ENCODE data around the gene MYL3.

The MYL3 gene

DNA sequence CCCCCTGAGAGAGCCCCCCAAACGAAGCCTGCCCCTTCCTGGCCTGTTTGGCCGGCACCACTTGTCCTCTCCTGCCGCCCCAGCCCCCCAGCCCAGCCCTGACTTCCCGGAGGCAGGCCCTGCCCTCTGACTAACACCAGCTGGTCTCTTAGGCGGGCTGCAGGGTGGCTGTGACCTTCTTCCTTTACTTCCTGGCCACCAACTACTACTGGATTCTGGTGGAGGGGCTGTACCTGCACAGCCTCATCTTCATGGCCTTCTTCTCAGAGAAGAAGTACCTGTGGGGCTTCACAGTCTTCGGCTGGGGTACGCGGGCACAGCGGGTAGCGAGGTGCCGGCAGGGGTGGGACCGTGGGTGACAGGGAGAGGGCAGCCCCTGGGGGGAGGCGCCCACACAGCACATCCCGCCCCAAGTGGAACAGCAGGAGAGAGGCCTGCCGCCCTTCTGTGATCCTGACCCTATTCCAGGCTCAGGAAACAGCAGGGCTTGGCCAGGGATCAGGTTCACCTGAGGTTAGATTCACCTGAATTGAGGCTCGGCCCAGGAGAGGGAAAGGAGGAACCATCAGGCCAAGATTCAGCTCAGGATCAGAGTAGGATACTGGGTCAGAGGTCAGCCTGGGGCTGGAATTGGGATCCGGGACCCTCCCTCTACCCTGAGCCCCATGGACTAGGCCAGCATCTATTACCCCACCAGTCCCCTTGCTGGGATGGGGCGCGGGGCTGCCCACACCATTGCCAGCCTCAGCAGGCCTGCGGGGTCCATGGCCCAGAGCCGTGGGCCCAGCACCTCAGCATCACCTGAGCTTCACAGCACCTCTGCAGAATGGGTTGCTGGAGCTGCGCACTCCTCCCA is 36.1 kb upstream of the MYL3 start:
- no peak for DNase-seq

DNA sequence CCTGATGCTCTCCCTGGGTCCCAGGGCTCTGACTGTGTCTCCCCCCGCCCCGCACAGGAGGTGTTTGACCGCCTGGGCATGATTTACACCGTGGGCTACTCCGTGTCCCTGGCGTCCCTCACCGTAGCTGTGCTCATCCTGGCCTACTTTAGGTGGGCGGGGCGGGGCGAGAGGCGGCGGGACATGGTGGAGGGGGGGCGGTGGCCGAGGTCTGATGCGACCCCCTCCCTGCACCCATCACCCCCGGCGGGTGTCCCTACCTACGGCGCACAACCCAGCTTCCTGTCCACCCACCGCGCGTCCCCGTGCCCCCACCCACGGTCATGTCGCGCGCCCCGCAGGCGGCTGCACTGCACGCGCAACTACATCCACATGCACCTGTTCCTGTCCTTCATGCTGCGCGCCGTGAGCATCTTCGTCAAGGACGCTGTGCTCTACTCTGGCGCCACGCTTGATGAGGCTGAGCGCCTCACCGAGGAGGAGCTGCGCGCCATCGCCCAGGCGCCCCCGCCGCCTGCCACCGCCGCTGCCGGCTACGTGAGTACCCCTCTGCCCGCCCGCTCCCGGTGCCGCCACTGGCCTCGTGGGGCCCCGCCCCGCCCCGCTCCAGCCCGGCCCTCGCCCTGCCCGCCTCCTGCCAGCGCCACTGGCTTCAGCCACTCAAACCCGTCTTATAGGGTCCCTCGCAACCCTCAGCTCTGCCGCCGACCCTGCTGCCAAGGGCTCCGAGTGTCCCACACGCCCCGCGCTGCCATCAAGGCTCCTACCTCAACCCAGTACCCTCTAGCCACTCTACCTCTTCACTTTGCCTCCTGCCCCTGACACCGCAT is 35.3 kb upstream of the MYL3 start:
- no peak for DNase-seq

DNA sequence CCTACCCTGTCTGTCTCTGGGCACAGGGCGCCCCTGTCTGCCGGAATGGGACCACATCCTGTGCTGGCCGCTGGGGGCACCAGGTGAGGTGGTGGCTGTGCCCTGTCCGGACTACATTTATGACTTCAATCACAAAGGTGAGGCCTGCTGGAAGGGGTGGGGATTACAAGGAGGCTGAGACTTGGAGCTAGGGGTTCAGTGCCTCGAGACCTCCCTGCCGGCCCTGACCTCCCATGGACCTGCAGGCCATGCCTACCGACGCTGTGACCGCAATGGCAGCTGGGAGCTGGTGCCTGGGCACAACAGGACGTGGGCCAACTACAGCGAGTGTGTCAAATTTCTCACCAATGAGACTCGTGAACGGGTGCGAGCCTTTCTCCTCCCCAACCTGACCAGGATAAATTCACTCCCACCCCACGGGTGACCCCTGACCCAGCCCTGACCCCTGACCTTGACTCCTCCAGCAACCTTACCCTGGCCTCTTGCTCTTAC is 34.6 kb upstream of the MYL3 start:
- no peak for DNase-seq

DNA sequence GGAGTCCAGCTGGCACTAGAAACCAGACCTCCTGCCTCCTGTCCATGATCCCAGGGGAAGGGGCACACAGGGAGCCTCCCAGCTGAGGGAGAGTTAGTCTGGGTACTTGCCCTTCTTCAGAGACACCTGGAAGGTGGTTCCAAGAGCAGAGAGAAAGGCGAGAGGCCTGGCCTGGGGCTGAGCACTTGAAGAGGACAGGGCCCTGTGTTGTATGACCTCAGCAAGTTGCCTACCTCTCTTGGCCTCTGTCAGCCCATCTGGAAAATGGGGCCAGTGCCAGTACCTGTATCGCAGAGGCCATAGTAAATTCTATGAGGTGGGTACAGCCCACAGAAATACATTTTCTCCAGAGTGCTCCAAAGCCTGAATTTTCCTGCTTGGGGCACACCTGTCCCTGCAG is 33.8 kb upstream of the MYL3 start:
- no peak for DNase-seq

DNA sequence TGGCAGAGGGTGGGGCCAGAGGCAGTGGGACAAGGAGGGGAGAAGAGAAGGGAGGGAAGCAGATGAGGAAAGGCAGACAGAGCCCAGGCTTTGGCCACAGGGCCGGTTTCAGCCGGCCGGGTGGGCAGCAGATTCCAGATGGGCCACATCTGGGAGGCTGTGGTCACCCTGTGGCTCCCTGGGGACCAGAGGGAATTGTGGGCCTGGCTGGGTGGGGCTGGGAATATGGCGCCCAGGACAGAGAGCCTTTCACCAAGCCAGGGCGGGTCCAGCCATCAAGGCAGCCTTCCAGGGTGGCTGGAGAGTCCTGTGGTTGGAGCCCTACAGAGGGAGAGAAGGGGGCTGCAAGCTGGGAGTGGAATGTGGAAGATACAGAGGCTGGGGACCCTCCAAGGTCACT is 33.1 kb upstream of the MYL3 start:
- DNase-seq, result no peak

DNA sequence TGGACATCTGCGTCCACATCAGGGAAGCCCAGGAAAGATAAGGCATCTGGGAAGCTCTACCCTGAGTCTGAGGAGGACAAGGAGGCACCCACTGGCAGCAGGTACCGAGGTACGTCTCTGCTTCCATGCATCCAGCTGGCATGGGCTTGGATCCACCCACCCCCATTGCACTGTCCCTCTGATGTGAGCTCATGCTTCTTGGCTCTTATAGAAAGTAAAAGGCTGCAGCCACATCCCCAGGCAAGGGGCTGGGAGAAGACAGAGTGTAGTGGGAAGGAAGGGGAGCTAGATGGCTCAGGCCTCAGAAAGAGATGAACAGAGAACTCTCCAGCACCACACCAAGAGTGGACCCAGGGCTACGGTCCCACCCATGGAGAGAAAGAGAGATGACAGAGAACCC is 32.5 kb upstream of the MYL3 start:
- no peak for DNase-seq

DNA sequence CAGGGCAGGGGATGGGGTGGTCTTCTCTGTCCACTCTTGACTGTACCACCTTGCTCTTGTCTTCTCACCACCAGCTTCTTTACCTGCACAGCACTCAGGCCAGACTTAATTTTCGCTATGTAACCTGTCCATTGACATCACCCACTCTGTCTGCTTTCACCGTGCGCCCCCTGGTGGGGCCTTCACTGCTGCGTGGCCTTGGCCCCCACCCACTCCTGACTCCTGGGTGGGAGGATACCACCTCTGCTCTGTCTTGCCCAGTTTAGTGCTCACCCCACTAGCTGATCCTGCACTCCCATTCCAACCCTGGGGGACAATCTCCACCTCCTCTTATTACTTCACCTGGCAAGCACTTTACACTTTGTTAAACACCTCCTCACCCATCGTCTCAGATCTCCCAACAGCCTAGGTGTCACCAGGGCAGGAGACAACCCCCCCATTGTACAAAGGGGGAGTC is 32.0 kb upstream of the MYL3 start:
- DNase-seq, result peak; percentile 28

DNA sequence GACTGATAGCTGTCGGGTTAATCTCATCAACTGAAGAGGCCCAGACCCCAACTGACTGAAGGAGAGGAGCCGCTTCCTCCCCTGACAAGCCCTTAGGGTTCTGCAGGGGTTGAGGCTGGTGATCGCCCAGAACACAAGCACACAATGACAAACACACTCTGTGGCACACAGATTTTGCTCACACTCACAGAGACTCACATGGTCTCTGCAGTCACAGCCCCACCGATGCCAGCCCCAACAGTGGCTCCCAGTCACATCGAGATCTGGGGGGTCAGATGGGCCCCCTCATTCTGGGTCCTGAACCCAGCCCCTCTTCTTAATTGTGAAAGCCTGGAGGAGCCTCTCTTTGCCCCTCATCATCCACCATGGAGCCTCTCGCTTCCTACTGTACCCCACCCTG is 31.0 kb upstream of the MYL3 start:
- DNase-seq, result no peak

DNA sequence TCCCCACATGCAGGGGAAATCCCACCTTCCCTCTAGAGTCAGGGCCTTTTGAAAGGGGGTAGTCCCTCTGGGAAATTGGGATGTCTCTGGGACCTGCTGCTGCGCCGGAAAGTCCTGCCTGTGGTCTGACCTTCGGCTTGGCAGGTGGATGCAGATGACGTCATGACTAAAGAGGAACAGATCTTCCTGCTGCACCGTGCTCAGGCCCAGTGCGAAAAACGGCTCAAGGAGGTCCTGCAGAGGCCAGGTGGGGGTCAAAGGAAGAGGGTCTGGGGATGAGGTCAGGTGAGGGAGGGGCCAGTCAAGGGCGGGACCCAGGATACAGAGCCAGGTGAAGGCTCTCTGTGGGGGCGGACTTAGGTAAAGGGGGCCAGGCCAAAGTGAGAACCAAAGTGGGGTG is 30.5 kb upstream of the MYL3 start:
- DNase-seq, result no peak

DNA sequence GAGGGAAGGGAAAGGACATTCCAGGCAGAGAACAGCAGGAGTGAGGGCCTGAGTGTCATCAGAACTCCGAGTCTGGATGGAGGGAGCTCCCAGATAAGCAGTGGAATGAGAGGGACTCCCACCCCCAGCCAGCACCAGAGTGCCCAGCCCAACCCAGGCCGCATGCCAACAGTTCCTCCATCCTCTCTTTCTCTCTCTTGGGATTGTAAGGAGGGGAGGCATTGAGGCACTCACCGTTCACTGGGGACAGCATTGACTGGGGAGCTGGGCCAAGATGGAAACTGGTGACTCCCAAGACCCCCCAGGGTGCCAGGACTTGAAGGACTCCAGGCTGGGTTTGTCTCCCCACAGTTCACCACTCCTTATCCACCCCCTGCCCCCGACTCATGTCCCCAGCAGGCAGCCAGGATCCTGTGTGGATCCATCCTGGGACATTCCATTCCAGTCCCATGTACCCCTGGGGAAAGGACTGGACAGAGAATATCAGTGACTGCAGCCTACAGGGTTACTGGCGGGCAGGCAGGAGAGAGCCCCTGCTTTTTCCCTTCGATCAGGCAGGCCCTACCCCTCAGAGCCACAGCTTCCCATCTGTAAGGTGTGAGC is 30.0 kb upstream of the MYL3 start:
- no peak for DNase-seq

DNA sequence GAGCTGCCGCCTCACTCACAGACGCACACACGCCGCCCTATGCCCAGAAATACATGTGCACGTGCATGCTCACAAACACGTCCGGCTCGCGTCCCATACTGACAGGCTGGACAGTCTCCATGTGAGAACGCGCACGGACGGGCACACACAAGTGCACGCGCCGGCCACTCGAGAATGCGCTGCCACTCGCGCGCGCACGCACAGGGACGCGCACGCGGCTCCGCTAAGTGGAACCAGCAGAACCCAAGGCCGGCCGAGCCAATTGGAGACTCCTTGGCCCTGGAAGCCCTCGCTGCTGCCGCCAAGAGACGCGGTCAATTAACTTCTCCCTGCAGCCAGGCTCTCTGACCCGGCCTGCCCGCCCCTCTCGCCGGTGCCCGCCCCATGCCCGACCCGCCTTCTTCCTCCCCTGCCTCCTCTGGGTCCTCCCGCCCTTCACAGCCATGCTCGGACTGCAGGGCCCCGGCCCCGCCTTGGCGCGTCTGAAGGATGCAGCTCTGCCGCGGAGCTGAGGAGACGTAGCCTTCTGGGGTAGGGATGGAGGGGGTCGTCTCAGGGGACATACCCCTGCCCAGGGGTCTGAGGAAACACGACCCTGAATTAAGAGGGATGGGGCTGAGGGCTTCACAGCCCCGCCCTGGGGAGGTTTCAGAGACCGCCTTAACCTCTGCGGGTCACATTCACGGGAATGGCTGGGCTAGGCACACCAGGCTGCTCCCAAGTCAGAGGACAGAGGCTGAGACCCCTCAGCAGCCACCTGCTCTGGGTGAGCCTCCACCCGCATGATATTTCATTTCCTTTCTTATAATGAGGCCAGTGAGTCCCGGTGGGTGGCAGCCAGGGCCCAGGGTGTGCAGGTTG is 29.3 kb upstream of the MYL3 start:
- peak; percentile 26 for DNase-seq

DNA sequence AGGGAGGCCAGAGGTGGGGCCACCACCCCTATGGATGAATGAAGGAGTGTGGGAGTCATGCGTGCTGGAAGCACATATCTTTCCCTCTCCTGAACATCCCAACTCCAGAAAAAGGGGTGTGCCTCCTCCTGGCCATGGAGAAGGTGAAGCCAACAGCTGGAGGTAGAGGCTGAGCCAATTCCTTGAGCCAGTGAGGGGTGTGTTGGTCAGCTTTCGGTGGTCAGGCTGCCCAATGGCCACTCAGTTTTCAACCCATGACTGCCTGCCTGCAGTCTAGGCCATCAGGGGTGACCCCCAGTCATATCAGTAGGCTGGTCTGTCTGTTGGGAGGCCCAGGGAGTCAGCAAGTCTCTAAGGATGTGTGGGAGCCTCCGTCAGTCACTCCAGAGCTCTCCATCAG is 27.9 kb upstream of the MYL3 start:
- DNase-seq, result no peak

DNA sequence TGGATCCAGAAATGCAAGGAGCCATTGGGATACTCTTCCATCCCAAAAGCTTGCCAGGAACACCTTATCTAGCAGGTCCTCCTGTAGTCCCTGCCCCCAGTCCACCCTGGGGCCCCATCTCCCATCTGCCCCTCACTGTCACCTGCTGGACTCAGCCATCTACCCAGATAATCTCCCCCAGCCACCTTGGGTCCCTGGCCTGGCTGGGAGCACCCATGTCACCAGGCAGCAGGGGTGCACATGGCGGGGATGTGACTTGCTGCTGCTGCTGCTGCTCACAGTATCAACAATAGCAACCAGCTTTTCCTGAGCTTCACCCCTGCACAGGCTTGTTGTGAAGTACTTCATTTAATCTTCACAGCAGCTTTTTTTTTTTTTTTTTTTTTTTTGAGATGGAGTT is 26.9 kb upstream of the MYL3 start:
- DNase-seq, result no peak

DNA sequence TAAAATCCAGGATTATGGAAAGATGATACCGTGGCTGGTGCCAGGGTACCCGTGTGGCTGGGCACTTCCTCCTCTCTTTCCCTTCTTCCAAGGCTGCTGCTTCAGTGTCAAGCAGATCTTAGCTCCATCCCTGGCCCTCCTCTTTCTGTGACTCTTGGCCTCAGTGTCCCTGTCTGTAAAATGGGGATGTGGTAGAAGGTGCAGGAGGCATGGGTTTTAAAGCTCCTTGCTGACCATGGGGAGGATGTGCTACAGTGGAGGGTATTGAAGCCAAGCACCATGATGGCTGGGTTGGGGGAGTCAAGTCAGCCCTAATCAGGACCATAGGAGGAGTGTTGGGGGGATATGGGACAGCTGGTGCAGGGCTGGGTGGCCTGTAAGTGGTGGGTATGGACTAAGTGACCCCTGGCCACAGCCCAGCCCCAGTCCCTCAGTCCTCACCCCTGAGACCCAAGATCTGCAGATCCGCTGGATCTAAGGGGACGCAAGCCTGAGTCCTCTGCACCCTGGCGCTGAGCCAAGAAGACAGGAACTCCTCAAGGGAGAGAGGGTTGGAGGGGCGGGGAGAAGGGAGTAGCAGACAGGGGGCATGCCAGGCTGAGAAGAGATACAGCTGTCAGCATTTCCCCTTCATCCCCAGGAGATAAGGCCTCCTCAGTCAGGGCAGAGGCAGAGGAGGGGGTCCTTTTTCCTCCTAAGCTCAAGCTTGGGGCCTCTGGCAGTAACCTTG is 26.3 kb upstream of the MYL3 start:
- no peak for DNase-seq

DNA sequence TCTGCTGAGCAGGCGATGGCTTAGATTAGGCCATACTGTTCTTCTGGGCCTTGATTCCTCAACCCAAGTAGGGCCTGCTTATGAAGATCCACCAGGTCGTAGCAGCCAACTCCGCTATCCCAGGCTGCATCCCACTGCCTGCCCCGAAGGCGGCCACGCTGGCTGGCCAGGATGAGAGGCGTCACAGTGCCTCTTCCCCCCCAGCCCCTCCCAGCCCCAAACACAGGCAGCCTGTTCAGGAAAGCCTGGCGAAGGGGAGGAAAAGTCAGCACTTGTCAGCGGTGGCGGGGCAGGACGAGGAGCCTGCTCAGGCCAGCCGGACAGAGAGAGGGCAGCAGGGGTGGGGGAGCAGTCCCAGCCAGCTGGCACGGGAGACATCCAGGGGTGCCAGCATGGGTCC is 25.5 kb upstream of the MYL3 start:
- DNase-seq, result no peak

DNA sequence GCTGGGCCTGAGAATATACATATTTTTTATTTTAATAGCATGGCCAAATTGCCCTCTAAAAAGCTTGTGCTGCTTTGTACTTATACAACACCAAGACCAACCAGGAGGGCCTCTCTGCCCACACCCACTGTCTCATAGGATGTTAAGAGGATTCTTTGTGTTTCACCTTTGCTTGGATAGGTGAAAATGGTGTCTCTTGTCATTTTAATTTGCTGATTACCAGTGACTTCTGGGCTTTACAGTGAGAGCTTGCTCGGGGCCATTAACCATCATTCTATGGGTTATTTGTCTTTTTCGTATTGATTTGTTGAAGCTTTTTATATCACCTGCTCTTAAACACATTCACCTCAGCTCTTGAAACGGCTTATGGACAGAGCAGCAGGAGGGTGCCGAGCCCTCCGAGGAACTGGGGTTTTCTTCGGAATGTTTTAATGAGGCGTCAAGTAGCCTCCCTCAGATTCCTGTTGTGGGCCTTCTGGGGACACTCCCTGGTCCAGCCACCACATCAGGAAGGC is 24.8 kb upstream of the MYL3 start:
- DNase-seq, result no peak

DNA sequence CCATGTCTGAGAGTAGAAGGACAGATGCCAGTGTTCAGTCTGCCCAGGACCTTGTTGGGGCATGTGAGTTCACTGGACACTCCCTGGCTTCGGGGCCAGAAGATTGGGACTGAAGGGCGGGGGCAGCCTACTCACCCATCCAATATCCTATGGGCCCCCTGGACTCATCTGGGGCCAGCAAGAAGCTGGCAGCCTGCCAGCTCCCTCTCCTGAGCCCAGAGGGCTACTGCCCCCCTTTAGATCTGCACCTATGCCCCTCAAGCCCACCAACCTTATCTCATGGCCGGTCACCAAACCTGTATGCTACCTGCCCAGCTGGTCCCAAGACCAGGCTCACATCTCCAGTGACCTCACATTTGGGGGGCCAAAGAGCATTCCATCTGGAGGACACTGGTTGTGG is 22.4 kb upstream of the MYL3 start:
- no peak for DNase-seq

DNA sequence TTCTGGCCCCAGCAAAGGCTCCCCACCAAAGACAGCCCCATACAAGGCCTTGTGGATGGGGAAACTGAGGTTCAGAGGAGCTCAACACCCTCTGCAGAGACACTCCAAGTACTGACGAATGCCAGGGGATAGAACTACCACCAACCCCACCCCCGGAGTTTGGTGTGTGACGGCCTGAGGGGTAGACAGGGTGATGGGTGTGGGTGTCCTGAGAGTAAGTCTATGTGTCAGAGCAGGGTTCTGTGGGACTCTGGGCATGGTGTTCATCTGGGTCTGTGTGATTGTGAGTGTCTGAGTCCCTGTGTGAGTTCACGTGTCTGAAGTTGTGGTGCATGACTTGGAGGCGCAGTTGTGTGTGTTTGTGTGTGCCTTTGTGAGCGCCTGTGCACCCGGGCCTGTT is 21.7 kb upstream of the MYL3 start:
- DNase-seq, result no peak

DNA sequence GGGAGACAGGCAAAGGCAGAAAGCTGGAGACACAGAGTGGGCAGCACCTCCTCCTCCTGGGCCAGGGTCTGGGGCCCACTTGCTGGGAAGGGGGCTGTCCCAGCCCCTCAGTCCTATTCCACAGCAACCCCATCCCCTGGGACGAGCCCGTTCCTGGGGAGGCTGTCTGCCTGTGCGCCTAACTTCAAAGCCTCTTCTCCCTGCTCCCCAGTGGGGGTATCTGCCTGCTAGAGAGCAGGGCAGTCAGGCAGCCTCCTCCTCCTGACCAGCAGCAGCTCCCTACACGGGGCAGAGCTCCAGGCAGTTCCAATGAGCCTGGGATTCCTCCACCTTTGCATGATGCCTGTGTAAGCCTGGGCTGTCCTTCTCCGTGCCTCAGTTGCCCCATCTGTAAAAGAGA is 21.2 kb upstream of the MYL3 start:
- DNase-seq, result no peak

DNA sequence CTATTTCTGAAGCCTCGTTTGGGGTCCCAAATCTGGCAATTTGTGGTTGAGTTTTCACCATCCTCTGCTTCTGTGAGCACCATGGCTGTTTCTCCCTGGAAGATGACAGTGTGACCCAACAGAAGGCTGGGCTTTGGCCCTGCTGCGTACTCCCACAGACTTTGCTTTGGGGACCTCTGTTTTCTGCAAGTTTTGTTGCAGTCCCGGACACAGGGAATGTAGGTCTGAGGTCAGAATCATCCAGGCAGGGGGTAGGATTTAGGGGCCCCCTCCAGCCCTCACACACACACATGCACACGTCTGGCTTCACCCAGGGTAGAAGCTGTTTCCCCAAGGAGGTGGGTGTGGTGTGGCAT is 20.6 kb upstream of the MYL3 start:
- DNase-seq, result no peak

DNA sequence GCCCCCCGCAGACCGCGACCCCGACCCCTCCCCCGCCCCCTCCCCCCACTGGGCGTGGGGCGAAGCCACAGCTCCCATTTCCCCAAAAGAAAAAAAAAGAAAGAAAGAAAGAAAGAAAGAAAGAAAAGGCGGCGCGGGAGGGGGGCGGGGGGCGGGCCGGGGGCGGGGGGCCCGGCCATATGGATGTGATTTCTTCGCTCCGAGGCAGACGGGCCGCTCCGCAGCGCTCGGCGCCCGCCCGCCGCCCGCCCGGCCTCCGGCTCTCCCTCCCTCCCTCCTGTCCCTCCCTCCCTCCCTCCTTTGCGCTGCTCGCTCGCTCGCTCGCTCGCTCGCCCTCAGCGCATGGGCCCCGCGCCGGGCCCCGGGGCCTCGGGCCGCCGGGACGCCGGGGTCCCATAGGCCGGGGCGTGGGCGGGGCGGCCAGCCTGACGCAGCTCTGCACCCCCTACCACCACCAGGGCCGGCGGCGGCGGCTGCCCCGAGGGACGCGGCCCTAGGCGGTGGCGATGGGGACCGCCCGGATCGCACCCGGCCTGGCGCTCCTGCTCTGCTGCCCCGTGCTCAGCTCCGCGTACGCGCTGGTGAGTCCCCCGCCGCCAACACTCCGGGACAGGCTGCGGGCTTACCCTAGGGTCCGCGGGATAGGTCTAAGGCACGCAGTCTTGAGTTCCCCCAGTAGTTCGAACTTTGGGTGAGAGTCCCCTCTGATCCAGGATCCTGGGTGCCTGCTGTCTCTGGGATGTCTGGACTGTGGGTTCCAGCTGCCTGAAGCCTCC is 20.0 kb upstream of the MYL3 start:
- DNase-seq, result peak; percentile 37
